GM21529 (cell line): ENCODE data around the gene LCN2.
"Not testable (repeated sequence)": the region's sequence is repeated elsewhere in the genome, so short reads cannot be mapped to it uniquely, and the experiment has no call there.

ENCODE experiments used
- ATAC-seq: cut with Tn5 transposase; IDR thresholded peaks from one replicate; pipeline ENCODE4 v1.9.1; 2021; ENCODE audit not compliant: unreplicated experiment

Gene LCN2

DNA sequence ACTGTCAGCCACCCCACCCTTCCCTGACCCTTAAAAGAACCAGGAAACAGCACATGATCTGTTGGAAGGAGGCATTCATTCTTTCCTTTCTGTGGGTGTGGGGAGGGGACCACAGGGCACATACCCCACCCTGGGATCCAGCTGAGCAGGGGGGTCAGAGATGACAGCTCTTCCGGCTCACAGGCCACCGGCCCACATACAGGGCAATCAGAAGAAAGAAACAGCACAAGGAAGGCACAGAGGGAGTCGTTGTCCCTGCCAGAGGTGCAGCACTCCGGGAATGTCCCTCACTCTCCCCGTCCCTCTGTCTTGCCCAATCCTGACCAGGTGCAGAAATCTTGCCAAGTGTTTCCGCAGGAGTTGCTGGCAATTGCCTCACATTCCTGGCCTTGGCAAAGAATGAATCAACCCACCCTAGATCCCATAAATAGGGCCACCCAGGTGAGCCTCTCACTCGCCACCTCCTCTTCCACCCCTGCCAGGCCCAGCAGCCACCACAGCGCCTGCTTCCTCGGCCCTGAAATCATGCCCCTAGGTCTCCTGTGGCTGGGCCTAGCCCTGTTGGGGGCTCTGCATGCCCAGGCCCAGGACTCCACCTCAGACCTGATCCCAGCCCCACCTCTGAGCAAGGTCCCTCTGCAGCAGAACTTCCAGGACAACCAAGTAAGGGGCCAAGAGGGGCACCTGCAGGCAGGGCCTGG, at the start of gene LCN2:
LCN2 (plus strand) TSS at position 453 of the 701 bp plus-strand sequence; CDS start at position 526, 73 bp downstream.
- no peak for ATAC-seq

DNA sequence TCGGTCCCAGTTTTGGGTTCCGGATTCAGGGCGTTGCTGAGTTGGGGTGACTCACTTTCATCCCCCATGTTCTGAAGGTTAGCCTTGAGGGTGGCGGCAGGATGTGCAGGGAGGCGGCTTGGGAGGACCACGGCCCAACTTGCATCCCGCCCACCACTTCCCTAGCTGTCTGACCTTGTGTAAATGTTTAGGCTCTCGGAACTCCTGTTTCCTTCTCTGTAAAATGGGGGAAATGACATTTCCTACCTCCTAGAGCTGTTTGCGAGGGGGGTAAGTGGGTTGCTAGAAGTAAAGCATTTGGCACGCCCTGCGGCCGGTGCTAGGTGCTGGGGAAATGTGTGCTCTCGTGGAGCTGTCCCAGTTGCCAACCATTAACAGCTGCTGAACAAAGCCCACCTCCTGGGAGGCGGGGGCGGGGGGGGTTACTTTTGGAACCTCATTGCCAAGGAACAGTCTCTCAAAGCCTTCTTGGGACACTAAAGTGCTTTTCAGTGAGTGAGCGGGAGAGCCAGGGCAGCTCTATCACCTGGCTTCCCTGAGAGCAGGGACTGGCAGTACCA, 49.2 kb upstream of the LCN2 start:
- ATAC-seq, result no peak

- no peak for ATAC-seq
Measured at GRCh38 chr9:128100581-128100980, 48.7 kb upstream of the LCN2 start.

GRCh38 chr9:128101231-128101661, 48.0 kb upstream of the LCN2 start:
- ATAC-seq, result no peak

GRCh38 chr9:128101690-128102089, 47.6 kb upstream of the LCN2 start:
- ATAC-seq, result no peak

GRCh38 chr9:128102196-128102595, 47.1 kb upstream of the LCN2 start:
- no peak for ATAC-seq

DNA sequence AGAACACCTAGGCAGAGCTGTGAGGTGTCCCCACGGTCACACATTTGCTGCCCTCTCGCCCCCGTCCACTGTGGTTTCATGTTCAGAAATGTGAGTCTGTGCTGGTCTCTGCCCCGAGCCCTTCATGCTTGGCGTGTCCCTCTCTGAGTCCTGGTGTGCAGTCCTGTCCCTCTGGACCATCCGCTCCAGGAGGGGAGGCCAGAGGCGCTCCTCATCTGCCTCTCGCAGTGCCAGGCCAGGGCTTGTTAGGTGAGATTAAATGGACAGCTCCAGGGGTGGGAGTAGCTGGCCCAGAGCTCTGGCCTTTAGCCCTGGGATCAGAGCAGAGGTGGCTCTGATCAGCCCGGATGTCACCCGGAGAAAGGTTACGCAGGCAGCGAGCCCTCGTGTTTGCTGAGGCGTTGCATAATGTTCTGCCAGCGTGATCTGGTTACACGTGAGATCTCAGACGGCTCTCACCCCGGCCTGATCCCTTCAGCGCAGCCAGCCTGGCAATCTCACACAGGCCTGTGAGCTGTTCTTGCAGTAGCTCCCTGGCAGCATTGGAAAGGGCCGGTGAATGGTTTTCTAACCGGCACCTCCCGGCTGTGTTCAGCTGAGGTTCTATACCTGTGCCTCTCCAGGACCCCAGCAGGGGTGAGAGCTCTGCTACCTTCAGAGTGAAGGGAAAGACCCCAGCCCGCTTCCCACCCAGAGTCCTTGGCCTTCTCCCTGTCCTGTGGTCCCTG, 46.2 kb upstream of the LCN2 start:
- ATAC-seq, result no peak

GRCh38 chr9:128103589-128103962, 45.7 kb upstream of the LCN2 start:
- ATAC-seq, result no peak

- no peak for ATAC-seq
Measured at GRCh38 chr9:128104171-128104618, 45.1 kb upstream of the LCN2 start.

GRCh38 chr9:128105538-128106175, 43.6 kb upstream of the LCN2 start:
- ATAC-seq, result no peak

GRCh38 chr9:128106181-128106939, 42.9 kb upstream of the LCN2 start:
- ATAC-seq, result no peak

- ATAC-seq, result no peak
Measured at GRCh38 chr9:128106940-128107467, 42.2 kb upstream of the LCN2 start.

GRCh38 chr9:128107468-128108268, 41.6 kb upstream of the LCN2 start:
- no peak for ATAC-seq

DNA sequence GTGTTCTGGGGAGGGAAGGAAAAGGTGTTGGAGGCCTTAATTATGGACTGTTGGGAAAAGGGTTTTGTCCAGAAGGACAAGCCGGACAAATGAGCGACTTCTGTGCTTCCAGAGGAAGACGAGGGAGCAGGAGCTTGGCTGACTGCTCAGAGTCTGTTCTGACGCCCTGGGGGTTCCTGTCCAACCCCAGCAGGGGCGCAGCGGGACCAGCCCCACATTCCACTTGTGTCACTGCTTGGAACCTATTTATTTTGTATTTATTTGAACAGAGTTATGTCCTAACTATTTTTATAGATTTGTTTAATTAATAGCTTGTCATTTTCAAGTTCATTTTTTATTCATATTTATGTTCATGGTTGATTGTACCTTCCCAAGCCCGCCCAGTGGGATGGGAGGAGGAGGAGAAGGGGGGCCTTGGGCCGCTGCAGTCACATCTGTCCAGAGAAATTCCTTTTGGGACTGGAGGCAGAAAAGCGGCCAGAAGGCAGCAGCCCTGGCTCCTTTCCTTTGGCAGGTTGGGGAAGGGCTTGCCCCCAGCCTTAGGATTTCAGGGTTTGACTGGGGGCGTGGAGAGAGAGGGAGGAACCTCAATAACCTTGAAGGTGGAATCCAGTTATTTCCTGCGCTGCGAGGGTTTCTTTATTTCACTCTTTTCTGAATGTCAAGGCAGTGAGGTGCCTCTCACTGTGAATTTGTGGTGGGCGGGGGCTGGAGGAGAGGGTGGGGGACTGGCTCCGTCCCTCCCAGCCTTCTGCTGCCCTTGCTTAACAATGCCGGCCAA, 40.8 kb upstream of the LCN2 start:
- ATAC-seq, result no peak

DNA sequence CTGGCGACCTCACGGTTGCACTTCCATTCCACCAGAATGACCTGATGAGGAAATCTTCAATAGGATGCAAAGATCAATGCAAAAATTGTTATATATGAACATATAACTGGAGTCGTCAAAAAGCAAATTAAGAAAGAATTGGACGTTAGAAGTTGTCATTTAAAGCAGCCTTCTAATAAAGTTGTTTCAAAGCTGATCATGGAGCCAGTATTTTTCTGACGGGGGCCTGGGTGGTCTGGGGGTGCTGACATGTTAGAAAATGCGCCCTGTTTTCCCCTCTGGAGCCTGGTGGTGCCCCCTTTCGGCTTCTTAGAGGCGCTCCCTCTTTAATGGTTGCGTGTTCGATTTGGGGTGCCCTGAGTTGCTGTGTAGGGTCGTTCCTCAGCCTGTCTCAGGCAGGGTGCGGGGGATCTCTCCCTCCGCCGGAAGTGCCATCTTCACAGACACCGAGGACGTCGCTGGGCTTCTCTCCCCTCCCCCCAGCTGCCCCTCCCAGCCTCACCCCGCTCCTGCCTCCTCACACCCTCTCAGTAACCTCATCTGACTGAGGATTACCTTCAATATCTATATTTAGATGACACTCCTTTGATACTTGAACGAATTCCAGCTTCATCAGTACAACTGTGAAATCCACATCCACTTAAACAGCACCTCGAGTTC, 40.1 kb upstream of the LCN2 start:
- no peak for ATAC-seq

GRCh38 chr9:128111726-128112125, 37.5 kb upstream of the LCN2 start:
- not testable (repeated sequence) for ATAC-seq

- ATAC-seq, result no peak
Measured at GRCh38 chr9:128113526-128114325, 35.5 kb upstream of the LCN2 start.
